ENCODE results near the gene GPR142. TPM values are rescaled to one million over a fixed set of nuclear protein-coding genes. Genes with fewer than 3 reads are reported as not detected.

Gene GPR142
- total and polyA plus RNA-seq, 2 donors (not counting 3 experiments of a cell fraction or from before 2014, with no cell fraction given) = not detected

DNA sequence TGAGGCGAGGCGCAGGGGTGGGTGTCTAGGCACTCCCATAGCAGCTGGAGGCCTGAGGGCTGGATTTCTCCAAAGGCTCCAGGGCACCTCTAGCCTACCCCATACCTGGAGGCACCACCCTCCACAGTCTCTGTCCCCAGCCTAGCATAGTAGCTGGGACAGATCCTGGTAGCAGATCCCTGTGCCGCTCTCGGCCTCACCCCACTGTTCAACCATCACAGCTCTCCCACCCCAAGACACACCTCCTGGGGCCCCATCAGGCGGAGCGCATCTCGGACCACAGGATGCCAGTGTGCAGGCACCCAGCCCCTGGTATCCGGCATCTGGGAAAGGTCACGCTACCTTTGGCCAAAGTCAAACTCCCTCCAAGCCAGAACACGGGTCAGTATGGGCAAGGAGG lies 12.7 kb upstream of the GPR142 start:
- DNase-seq (ENCODE audit: low read depth, low spot score) (no peak), FAIRE-seq (no peak)
- Histone ChIP-seq H4K20me1 (replicated peaks; ENCODE audit: control insufficient read depth, extremely low read depth, insufficient read depth, low read length) (no peaks in the 10 kb centered on the region), H3K79me2 (ENCODE audit: control insufficient read depth, insufficient read depth, low read length) (no peaks in the 10 kb centered on the region), H3K9ac (replicated peaks; ENCODE audit: extremely low read depth, insufficient read depth, low read length) (no peak overlapping the region), H3K27ac (ENCODE audit: insufficient read depth, low read depth, low read length) (no peak overlapping the region), H3K4me3 (replicated peaks in 1 of 3; ENCODE audit: insufficient read depth in 1 of 3, low read depth in 1 of 3, low read length in 3 of 3) (no peak overlapping the region), H3K9me3 (replicated peaks; ENCODE audit: control insufficient read depth, insufficient read depth, low read length) (no peaks in the 10 kb centered on the region), H3K9me1 (replicated peaks; ENCODE audit: control insufficient read depth, extremely low read depth, insufficient read depth, low read length) (no peaks in the 10 kb centered on the region), H3K27me3 (ENCODE audit: control insufficient read depth in 2 of 2, insufficient read depth in 2 of 2, low read length in 2 of 2) (peaks cover 10 to 30% of the 10 kb centered on the region in 2 experiments), H3K4me1 (ENCODE audit: control insufficient read depth, extremely low read depth, insufficient read depth, low read length) (no peaks in the 10 kb centered on the region), H3K4me2 (ENCODE audit: insufficient read depth, low read length) (no peak overlapping the region), H2AFZ (ENCODE audit: low read depth, low read length) (no peak overlapping the region), H3K36me3 (ENCODE audit: control insufficient read depth in 2 of 2, extremely low read depth in 1 of 2, insufficient read depth in 2 of 2, low read length in 2 of 2) (no peaks in the 10 kb centered on the region)
- ChIA-PET POLR2A (no interaction called here), CTCF (no interaction called here)
- BruUV-seq (replicated peaks) = no TSS peak
- dilution Hi-C loops (cut with MboI; ENCODE audit: extremely low pct_ligation_motif_present, low sequenced_read_pairs) = no loop called here
- TF ChIP-seq GATA2 (IDR thresholded peaks at IDR 0.05; ENCODE audit: insufficient read depth, insufficient read length, low read depth, low read length) (no peak), MYC (IDR thresholded peaks at IDR 0.05; ENCODE audit: low read depth, low read length) (no peak), FOS (IDR thresholded peaks at IDR 0.05; ENCODE audit: borderline replicate concordance, insufficient read depth, low read length) (no peak), POLR2AphosphoS5 (IDR thresholded peaks at IDR 0.05; ENCODE audit: insufficient read depth, low read depth, low read length) (no peak), JUN (IDR thresholded peaks at IDR 0.05; ENCODE audit: borderline replicate concordance, insufficient read depth, insufficient read length, low read depth) (no peak), EZH2 (IDR thresholded peaks at IDR 0.05; ENCODE audit: borderline replicate concordance, low read depth, low read length, severe bottlenecking) (no peak), POLR2A (IDR thresholded peaks at IDR 0.05; ENCODE audit: low read depth, low read length) (no peak)
- TF ChIP-seq, protein P1, sequence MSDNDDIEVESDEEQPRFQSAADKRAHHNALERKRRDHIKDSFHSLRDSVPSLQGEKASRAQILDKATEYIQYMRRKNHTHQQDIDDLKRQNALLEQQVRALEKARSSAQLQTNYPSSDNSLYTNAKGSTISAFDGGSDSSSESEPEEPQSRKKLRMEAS (IDR thresholded peaks at IDR 0.05; ENCODE audit: insufficient read depth, insufficient read length) = no peak
- TF ChIP-seq, protein P2, sequence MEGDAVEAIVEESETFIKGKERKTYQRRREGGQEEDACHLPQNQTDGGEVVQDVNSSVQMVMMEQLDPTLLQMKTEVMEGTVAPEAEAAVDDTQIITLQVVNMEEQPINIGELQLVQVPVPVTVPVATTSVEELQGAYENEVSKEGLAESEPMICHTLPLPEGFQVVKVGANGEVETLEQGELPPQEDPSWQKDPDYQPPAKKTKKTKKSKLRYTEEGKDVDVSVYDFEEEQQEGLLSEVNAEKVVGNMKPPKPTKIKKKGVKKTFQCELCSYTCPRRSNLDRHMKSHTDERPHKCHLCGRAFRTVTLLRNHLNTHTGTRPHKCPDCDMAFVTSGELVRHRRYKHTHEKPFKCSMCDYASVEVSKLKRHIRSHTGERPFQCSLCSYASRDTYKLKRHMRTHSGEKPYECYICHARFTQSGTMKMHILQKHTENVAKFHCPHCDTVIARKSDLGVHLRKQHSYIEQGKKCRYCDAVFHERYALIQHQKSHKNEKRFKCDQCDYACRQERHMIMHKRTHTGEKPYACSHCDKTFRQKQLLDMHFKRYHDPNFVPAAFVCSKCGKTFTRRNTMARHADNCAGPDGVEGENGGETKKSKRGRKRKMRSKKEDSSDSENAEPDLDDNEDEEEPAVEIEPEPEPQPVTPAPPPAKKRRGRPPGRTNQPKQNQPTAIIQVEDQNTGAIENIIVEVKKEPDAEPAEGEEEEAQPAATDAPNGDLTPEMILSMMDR (IDR thresholded peaks at IDR 0.05; ENCODE audit: extremely low read depth in 1 of 2, insufficient read depth in 1 of 2, low read depth in 1 of 2, low read length in 2 of 2) = no peak
- intact Hi-C loops (cut with micrococcal nuclease) = loop anchor here (1.0 kb wide), 1 partner anchor 53 kb away; no protein-coding TSS in a partner anchor
